Endothelial cell (in vitro differentiated cells): Measurements from ENCODE around the gene LHFPL5. TPM values are rescaled to one million over a fixed set of nuclear protein-coding genes. Genes with fewer than 3 reads are reported as not detected.

Experiments
- DNase-seq: peaks from one replicate; pipeline ENCODE4 v3.0.0; 2021; ENCODE audit warnings: low spot score
- H3K27ac Mint-ChIP-seq: one replicate; pipeline ENCODE4 v1.8.0; 2021; ENCODE audit warnings: mixed read lengths, inconsistent platforms; ENCODE audit not compliant: unreplicated experiment
- H3K27me3 Mint-ChIP-seq: one replicate; pipeline ENCODE4 v1.8.0; 2021; ENCODE audit warnings: mild to moderate bottlenecking, moderate library complexity, mixed read lengths, inconsistent platforms; ENCODE audit not compliant: unreplicated experiment
- H3K36me3 Mint-ChIP-seq: one replicate; pipeline ENCODE4 v1.8.0; 2021; ENCODE audit warnings: mild to moderate bottlenecking, low read depth, mixed read lengths, inconsistent platforms; ENCODE audit not compliant: unreplicated experiment
- H3K4me1 Mint-ChIP-seq: one replicate; pipeline ENCODE4 v1.8.0; 2021; ENCODE audit warnings: mild to moderate bottlenecking, mixed read lengths, inconsistent platforms; ENCODE audit not compliant: unreplicated experiment
- H3K4me3 Mint-ChIP-seq: one replicate; pipeline ENCODE4 v1.8.0; 2021; ENCODE audit warnings: mild to moderate bottlenecking, mixed read lengths, inconsistent platforms; ENCODE audit not compliant: unreplicated experiment
- H3K9me3 Mint-ChIP-seq: one replicate; pipeline ENCODE4 v1.8.0; 2021; ENCODE audit warnings: mixed read lengths, inconsistent platforms; ENCODE audit not compliant: unreplicated experiment
- CTCF ChIP-seq: fragments of 200-600 bp; sonication (generic); IDR thresholded peaks from one replicate; pipeline ENCODE4 v1.5.0; 2021; ENCODE audit warnings: antibody characterized with exemption; ENCODE audit not compliant: unreplicated experiment
- total RNA-seq: library from RNA; stranded (reverse); fragmentation: NEBNext Ultra II Directional; extraction: Animal tissue kit (Norgen Biotek cat#: 25700); gene quantifications from one replicate; pipeline ENCODE4 v1.2.1, GENCODE V29; 2021; ENCODE audit not compliant: unreplicated experiment

The LHFPL5 gene
- total RNA-seq, 1 donor from 2014 or later, result not detected

GRCh38 chr6:35842381-35842780, 37.2 kb downstream of the LHFPL5 start:
- no peaks in the 10 kb centered on the region for H3K9me3 Mint-ChIP-seq
- H3K4me1 Mint-ChIP-seq, result peaks cover 13% of the 10 kb centered on the region
- TF ChIP-seq CTCF, result no peak
- no peaks in the 10 kb centered on the region for H3K27me3 Mint-ChIP-seq
- DNase-seq, result no peak
- H3K27ac Mint-ChIP-seq, result no peak overlapping the region
- H3K4me3 Mint-ChIP-seq, result no peak overlapping the region
- H3K36me3 Mint-ChIP-seq, result peaks cover 13% of the 10 kb centered on the region

GRCh38 chr6:35844290-35844689, 39.1 kb downstream of the LHFPL5 start:
- Mint-ChIP-seq H3K27me3 (no peaks in the 10 kb centered on the region), H3K36me3 (peaks cover 16% of the 10 kb centered on the region), H3K4me3 (no peak overlapping the region), H3K27ac (no peak overlapping the region), H3K9me3 (no peaks in the 10 kb centered on the region), H3K4me1 (peaks cover 13% of the 10 kb centered on the region)
- TF ChIP-seq CTCF, result no peak
- DNase-seq, result no peak

- DNase-seq, result no peak
- H3K36me3 Mint-ChIP-seq, result peaks cover 29% of the 10 kb centered on the region
- H3K27me3 Mint-ChIP-seq, result no peaks in the 10 kb centered on the region
- no peak overlapping the region for H3K4me3 Mint-ChIP-seq
- peaks cover 12% of the 10 kb centered on the region for H3K4me1 Mint-ChIP-seq
- H3K27ac Mint-ChIP-seq, result no peak overlapping the region
- H3K9me3 Mint-ChIP-seq, result no peaks in the 10 kb centered on the region
- TF ChIP-seq CTCF, result no peak
Measured at GRCh38 chr6:35850208-35850607, 45.1 kb downstream of the LHFPL5 start.

DNA sequence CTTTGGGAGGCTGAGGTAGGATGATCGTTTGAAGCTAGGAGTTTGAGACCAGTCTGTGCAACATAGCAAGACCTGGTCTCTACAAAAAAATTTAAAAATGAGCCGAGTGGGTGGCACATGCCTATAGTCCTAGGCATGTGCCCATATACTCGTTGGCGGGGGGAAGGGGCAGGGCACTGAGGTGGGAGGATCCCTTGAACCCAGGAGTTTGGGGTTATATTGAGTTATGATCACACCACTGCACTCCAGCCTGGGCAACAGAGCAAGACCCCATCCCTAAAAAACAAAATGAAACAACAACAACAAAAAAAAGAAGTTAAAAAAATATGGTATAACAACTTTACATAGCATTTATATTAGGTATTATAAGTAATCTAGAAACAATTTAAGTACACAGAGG, 47.8 kb downstream of the LHFPL5 start:
- no peaks in the 10 kb centered on the region for H3K9me3 Mint-ChIP-seq

DNA sequence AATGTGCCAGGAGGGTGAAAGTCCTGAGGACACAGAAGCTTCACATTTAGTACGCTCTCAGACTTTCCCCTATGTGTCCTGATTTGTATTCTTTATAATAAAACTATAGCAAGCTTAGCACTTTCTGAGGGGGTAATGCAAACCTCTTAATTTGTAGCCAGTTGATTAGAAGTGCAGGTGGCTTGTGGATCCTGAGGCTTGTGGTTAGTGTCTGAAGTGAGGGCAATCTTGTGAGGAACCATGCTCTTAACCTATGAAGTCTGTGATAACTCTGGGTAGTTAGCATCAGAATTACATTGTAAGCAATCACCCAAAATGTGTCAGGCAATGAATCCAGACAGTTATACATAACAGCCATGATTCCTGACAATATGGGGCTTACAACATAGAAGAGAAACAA, 51.1 kb downstream of the LHFPL5 start:
- Mint-ChIP-seq H3K27ac (no peak overlapping the region), H3K36me3 (peaks cover 22% of the 10 kb centered on the region), H3K4me3 (no peak overlapping the region), H3K27me3 (no peaks in the 10 kb centered on the region), H3K9me3 (no peaks in the 10 kb centered on the region), H3K4me1 (peaks cover 2% of the 10 kb centered on the region)
- DNase-seq, result no peak
- no peak for TF ChIP-seq CTCF

More for the DNA sequence above, 47.8 kb downstream of the LHFPL5 start:
- Mint-ChIP-seq H3K36me3 (peaks cover 29% of the 10 kb centered on the region), H3K4me3 (no peak overlapping the region), H3K27me3 (no peaks in the 10 kb centered on the region), H3K4me1 (peaks cover 2% of the 10 kb centered on the region), H3K27ac (no peak overlapping the region)
- no peak for DNase-seq
- no peak for TF ChIP-seq CTCF
